ENCODE measurements around the gene GLI2. TPM values are rescaled to one million over a fixed set of nuclear protein-coding genes. Genes with fewer than 3 reads are reported as not detected.

The GLI2 gene
- total RNA-seq, 3 donors from 2014 or later, result 1.0 to 7.3 (median 1.3) TPM

DNA sequence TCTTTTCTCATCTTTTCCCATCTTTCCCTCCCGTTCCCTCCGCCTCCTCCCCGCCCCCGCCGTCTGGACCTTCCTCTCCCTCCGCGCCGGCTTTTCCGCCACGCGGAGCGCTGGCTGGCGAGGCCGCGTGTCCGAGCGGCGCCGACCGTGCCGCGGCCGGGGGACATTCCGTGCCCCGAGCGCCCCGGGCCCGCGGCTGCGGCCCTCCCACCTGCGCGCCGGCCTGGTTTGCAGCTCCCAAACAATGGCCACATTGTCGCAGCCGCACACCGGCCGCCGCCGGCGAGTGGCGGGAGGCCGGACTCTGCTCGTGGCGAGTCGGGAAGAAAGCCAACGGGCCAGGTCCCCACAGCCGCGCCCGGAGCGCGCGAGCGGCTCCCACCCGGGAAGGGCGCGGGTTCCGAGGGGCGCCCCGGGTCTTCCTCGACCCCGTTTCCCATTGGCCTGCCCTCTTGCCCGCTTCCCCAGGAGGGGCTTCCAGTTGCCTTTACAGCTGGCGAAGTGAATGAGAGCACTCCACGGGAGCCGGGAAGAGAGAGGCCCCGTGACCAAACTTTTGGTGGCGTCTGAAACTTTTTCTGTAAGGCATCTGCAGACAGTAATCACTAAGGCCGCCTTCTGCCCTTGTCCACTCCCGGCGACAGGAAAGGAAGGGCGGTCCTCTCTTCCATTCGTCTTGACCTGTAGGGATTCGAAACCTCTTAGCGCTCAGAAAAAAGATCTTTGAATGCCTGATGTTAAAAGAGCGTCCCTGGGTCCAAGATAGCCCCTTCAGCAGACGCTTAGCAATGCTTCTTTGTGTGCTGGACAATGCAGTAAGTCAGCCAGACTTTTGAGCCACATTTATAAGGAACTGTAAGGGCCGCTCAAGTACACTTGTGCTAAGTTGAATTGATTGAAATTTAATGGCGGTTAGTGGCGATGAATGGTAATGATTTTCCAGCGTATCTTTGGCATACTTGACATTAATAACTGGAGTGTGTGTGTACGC is 6.2 kb downstream of the GLI2 start:
- no peak overlapping the region for H3K4me3 ChIP-seq
- peaks cover 24% of the 10 kb centered on the region for H3K4me1 ChIP-seq (ENCODE audit: low read depth)
- intact Hi-C loops (cut with DNase I, micrococcal nuclease), result no loop called here
- TF ChIP-seq, protein P1, sequence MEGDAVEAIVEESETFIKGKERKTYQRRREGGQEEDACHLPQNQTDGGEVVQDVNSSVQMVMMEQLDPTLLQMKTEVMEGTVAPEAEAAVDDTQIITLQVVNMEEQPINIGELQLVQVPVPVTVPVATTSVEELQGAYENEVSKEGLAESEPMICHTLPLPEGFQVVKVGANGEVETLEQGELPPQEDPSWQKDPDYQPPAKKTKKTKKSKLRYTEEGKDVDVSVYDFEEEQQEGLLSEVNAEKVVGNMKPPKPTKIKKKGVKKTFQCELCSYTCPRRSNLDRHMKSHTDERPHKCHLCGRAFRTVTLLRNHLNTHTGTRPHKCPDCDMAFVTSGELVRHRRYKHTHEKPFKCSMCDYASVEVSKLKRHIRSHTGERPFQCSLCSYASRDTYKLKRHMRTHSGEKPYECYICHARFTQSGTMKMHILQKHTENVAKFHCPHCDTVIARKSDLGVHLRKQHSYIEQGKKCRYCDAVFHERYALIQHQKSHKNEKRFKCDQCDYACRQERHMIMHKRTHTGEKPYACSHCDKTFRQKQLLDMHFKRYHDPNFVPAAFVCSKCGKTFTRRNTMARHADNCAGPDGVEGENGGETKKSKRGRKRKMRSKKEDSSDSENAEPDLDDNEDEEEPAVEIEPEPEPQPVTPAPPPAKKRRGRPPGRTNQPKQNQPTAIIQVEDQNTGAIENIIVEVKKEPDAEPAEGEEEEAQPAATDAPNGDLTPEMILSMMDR (IDR thresholded peaks at IDR 0.05), result no peak
- DNase-seq (no peak), ATAC-seq (no peak)
- H3K9me3 ChIP-seq, result no peaks in the 10 kb centered on the region
- H3K36me3 ChIP-seq (ENCODE audit: low read depth), result no peaks in the 10 kb centered on the region

DNA sequence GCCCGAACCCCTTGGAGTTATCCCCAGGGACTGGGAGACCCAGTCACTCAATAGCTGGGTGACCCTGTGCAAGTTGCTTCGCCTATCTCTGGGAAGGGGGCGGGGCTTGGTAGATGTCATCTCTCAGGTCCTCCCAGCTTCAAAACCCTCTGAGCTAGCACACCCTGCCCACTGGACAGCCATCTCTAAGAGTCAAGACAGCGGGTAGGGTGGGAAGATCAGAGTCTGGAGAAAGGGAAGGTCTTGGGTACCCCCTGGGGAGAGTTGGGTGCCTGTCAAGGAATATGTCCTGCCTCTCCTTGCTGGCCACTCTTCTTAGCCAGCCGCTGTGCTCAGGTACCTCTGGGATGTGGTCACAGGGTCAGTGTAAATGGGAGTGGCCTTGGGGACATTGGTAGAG is 8.0 kb downstream of the GLI2 start:
- intact Hi-C loops (cut with DNase I, micrococcal nuclease), result no loop called here
- H3K36me3 ChIP-seq (ENCODE audit: low read depth), result no peaks in the 10 kb centered on the region
- peaks cover 8% of the 10 kb centered on the region for H3K4me1 ChIP-seq (ENCODE audit: low read depth)
- no peak for ATAC-seq
- no peak overlapping the region for H3K4me3 ChIP-seq
- DNase-seq, result no peak
- no peaks in the 10 kb centered on the region for H3K9me3 ChIP-seq
- TF ChIP-seq, protein P1 (IDR thresholded peaks at IDR 0.05), result no peak

DNA sequence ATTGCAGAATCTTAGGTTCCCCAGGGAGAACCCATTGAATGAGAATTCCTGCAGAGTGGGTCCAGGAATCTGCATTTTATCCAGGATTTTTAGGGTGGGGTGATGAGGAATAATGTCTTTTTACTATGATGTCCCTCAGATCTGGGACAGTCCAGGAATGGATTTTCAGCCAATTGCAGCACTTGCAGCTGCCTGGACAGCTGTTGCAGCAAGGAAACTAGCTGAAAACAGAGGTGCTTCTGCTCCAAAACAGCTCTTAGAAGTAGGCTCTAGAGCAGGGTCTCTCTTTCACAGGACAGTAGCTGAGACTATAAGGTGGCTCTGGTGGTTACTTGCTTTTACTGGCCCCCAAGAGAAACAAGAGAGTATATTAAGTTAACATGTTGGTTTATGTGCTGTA is 9.1 kb downstream of the GLI2 start:
- TF ChIP-seq, protein P1 (IDR thresholded peaks at IDR 0.05), result no peak
- H3K36me3 ChIP-seq (ENCODE audit: low read depth), result no peaks in the 10 kb centered on the region
- no peaks in the 10 kb centered on the region for H3K4me1 ChIP-seq (ENCODE audit: low read depth)
- H3K9me3 ChIP-seq, result no peaks in the 10 kb centered on the region
- intact Hi-C loops (cut with DNase I, micrococcal nuclease), result no loop called here
- no peak for DNase-seq
- no peak overlapping the region for H3K4me3 ChIP-seq
- no peak for ATAC-seq

DNA sequence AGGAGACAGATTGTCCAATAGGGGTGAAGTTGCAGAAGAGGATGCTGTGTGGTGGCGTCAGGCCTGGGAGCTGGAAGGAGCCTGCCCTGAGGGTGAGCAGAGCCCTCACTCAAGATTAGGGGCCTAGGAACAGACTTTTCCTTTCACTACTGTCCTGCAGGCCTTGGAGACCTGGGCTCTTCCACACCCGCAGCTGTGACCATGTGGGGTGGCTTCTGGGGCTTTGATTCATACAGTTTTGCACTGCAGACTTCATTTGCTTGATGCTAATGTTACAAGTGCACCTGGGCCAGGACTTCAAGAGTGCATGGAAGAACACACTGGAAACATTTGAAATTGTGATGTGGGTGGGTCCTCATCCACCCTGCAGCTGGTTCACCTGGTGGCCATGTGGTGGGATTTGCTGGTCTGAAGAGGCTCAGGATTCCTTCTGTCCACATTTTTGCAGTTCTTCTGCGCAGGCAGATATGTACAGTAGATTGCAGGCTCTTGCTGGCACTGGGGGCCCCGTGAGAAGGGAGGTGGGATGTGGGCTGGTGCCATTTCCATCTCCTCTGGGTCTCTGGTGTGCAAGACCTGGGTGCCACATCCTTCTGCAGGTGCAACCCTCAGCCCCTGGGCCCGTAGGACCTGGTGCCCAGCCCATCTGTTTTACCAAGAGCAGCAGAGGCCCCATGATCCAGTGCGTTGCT is 9.9 kb downstream of the GLI2 start:
- intact Hi-C loops (cut with DNase I, micrococcal nuclease), result no loop called here
- no peak overlapping the region for H3K4me3 ChIP-seq
- no peaks in the 10 kb centered on the region for H3K36me3 ChIP-seq (ENCODE audit: low read depth)
- H3K4me1 ChIP-seq (ENCODE audit: low read depth), result no peaks in the 10 kb centered on the region
- TF ChIP-seq, protein P1 (IDR thresholded peaks at IDR 0.05), result no peak
- no peak for DNase-seq
- no peak for ATAC-seq
- H3K9me3 ChIP-seq, result no peaks in the 10 kb centered on the region

DNA sequence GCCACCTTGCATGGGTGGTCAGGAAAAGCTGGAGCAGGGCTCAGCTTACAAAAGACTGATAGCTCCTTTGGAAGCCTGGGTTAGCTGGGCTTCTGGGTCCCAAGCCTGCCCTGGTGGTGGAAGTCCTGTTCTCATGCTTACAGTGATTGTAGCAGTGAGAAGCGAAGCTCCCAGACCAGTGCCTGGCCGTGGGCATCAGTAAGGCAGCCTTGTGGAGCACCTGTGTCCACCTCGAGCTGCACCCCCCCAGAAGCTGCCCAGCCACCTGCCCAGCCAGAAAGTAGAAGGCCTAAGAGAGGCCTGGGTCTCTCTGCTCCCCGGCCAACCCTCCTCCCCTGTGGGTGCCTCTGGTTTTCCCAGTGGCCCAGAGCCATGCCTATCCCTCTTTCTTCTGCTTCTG is 10.5 kb downstream of the GLI2 start:
- Histone ChIP-seq H3K4me1 (ENCODE audit: low read depth) (no peaks in the 10 kb centered on the region), H3K9me3 (no peaks in the 10 kb centered on the region), H3K4me3 (no peak overlapping the region), H3K36me3 (ENCODE audit: low read depth) (no peaks in the 10 kb centered on the region)
- intact Hi-C loops (cut with DNase I, micrococcal nuclease), result no loop called here
- ATAC-seq (no peak), DNase-seq (no peak)
- TF ChIP-seq, protein P1 (IDR thresholded peaks at IDR 0.05), result no peak

Measured in mucosa of descending colon (tissue), 3 donors.